B cell (primary cell): ENCODE results near the gene MYL4. TPM values are rescaled to one million over a fixed set of nuclear protein-coding genes. Genes with fewer than 3 reads are reported as not detected.

Experiments
- ATAC-seq: fragments of 200-7000 bp; cut with Tn5 transposase; one replicate; pipeline ENCODE4 v1.10.0; 2021; ENCODE audit warnings: low read depth, mild to moderate bottlenecking, moderate number of reproducible peaks, moderate library complexity
- CTCF ChIA-PET: fragments of 350-600 bp; sonication (Branson Sonifier 250); formaldehyde crosslinking; loops from one replicate; lab custom pipeline; 2021; ENCODE audit warnings: antibody characterized with exemption, inconsistent platforms; lab: Charles Lee
- POLR2A ChIA-PET: fragments of 350-600 bp; sonication (Branson Sonifier 250); formaldehyde crosslinking; loops from one replicate; lab custom pipeline; 2021; ENCODE audit warnings: antibody characterized with exemption; lab: Charles Lee
- DNase-seq: peaks from one replicate; pipeline ENCODE4 v3.0.0; 2013
- H2AFZ ChIP-seq: 2 replicates; pipeline ENCODE4 v1.6.1; 2012; ENCODE audit warnings: mild to moderate bottlenecking, low read depth, low read length; ENCODE audit not compliant: insufficient read depth, poor library complexity, severe bottlenecking
- H3K27ac ChIP-seq, 2 donors: 1 replicate in 1 of 2; 2 replicates in 1 of 2; pipeline ENCODE4 v1.5.1; 2012 to 2013; ENCODE audit warnings: low read length in 2 of 2, mild to moderate bottlenecking in 2 of 2, moderate library complexity in 1 of 2
- H3K27me3 ChIP-seq, 4 experiments: fragments of 200-600 bp in 1 of 4; sonication (generic) in 1 of 4; replicated peaks in 1 of 4; 1 replicate in 2 of 4; 2 replicates in 2 of 4; pipeline versions ENCODE4 v1.6.1 to v1.7.0; 2013 to 2016; ENCODE audit warnings: low read length in 3 of 4, mild to moderate bottlenecking in 2 of 4, mixed read lengths in 1 of 4, moderate library complexity in 1 of 4; ENCODE audit not compliant: insufficient read depth in 4 of 4, control insufficient read depth in 3 of 4; ENCODE audit errors: control extremely low read depth in 1 of 4
- H3K36me3 ChIP-seq, 2 experiments: replicated peaks in 1 of 2; 1 replicate in 1 of 2; 2 replicates in 1 of 2; pipeline versions ENCODE4 v1.6.1 to v1.7.1; 2013; ENCODE audit warnings: low read length in 1 of 2; ENCODE audit not compliant: insufficient read depth in 2 of 2, control insufficient read depth in 1 of 2; ENCODE audit errors: control extremely low read depth in 1 of 2, extremely low read depth in 1 of 2
- H3K4me1 ChIP-seq, 2 donors: fragments of 200-600 bp in 1 of 2; sonication (generic) in 1 of 2; 1 replicate in 1 of 2; 2 replicates in 1 of 2; pipeline versions ENCODE4 v1.5.1 to v1.6.1; 2013 to 2017; ENCODE audit warnings: low read length in 2 of 2; ENCODE audit not compliant: control insufficient read depth in 2 of 2, insufficient read depth in 2 of 2
- H3K4me2 ChIP-seq: replicated peaks from 2 replicates; pipeline ENCODE3; 2012; ENCODE audit warnings: mild to moderate bottlenecking, low read depth, low read length; ENCODE audit not compliant: poor library complexity, severe bottlenecking
- H3K4me3 ChIP-seq, 5 experiments: fragments of 200-600 bp in 1 of 5; sonication (generic) in 1 of 5; 1 replicate in 3 of 5; 2 replicates in 2 of 5; pipeline versions ENCODE4 v1.5.1 to v1.7.0; 2011 to 2016; ENCODE audit warnings: low read length in 4 of 5, mild to moderate bottlenecking in 4 of 5, low read depth in 2 of 5, control low read depth in 1 of 5, moderate library complexity in 1 of 5; ENCODE audit not compliant: insufficient read depth in 1 of 5; ENCODE audit errors: control extremely low read depth in 1 of 5, extremely low read depth in 1 of 5
- H3K79me2 ChIP-seq: fragments of 200-600 bp; sonication (generic); one replicate; pipeline ENCODE4 v1.6.0; 2016; ENCODE audit warnings: low read length; ENCODE audit not compliant: control insufficient read depth, insufficient read depth
- H3K9ac ChIP-seq: fragments of 200-600 bp; sonication (generic); 2 replicates; pipeline ENCODE4 v1.6.1; 2017; ENCODE audit warnings: mild to moderate bottlenecking, low read length, moderate library complexity
- H3K9me3 ChIP-seq, 3 donors: one replicate each; pipeline versions ENCODE4 v1.6.1 to v1.7.1; 2013; ENCODE audit warnings: low read length in 2 of 3; ENCODE audit not compliant: control insufficient read depth in 2 of 3, insufficient read depth in 1 of 3; ENCODE audit errors: control extremely low read depth in 1 of 3
- H4K20me1 ChIP-seq: 2 replicates; pipeline ENCODE4 v1.6.0; 2012; ENCODE audit warnings: mild to moderate bottlenecking, low read length; ENCODE audit not compliant: insufficient read depth, control insufficient read depth, poor library complexity, severe bottlenecking
- H3K27ac Mint-ChIP-seq: one replicate; pipeline ENCODE4 v1.8.0; 2021; ENCODE audit warnings: mixed read lengths
- H3K27me3 Mint-ChIP-seq: one replicate; pipeline ENCODE4 v1.8.0; 2021; ENCODE audit warnings: mixed read lengths
- H3K4me1 Mint-ChIP-seq: one replicate; pipeline ENCODE4 v1.8.0; 2021; ENCODE audit warnings: mixed read lengths
- H3K4me3 Mint-ChIP-seq: one replicate; pipeline ENCODE4 v1.8.0; 2021; ENCODE audit warnings: mixed read lengths
- H3K9me3 Mint-ChIP-seq: one replicate; pipeline ENCODE4 v1.8.0; 2022; ENCODE audit warnings: mixed read lengths; ENCODE audit not compliant: insufficient read depth
- EZH2 ChIP-seq: IDR thresholded peaks from 2 replicates; pipeline ENCODE4 v1.6.1; 2012; ENCODE audit warnings: borderline replicate concordance, low read depth, mild to moderate bottlenecking, moderate library complexity, low read length; ENCODE audit not compliant: insufficient read depth, poor library complexity, severe bottlenecking
- WGBS: methylation state at CpG from one replicate; pipeline ENCODE4 v1.1.5; 2013; ENCODE audit warnings: missing lambda C conversion rate; ENCODE audit not compliant: insufficient coverage; 5-methylcytosine and 5-hydroxymethylcytosine counted together
- intact Hi-C: fragments of 100-400 bp; cut with micrococcal nuclease; formaldehyde crosslinking; loops from one replicate; pipeline ENCODE4 v1.10.0; 2022
- polyA plus RNA-seq: library from polyadenylated mRNA; depleted of rRNA; stranded (reverse); fragments of >200 nt; gene quantifications from 2 replicates; pipeline ENCODE4 v1.2.3, GENCODE V29; 2012
- total RNA-seq, 2 donors: library from RNA; stranded (reverse); fragments of 120-200 nt in 1 of 2; gene quantifications; 1 replicate in 1 of 2; 2 replicates in 1 of 2; pipeline versions ENCODE4 v1.2.3 to v1.2.4, GENCODE V29; 2013 to 2022
- TF ChIP-seq, protein P1 (sequence below): fragments of 200-600 bp; IDR thresholded peaks from one replicate; pipeline ENCODE4 v1.8.0; 2022; ENCODE audit warnings: antibody characterized with exemption, mild to moderate bottlenecking

Gene MYL4
- total and polyA plus RNA-seq, 2 donors (not counting 1 experiment from before 2014, with no cell fraction given), result 0.16 to 0.42 TPM

DNA sequence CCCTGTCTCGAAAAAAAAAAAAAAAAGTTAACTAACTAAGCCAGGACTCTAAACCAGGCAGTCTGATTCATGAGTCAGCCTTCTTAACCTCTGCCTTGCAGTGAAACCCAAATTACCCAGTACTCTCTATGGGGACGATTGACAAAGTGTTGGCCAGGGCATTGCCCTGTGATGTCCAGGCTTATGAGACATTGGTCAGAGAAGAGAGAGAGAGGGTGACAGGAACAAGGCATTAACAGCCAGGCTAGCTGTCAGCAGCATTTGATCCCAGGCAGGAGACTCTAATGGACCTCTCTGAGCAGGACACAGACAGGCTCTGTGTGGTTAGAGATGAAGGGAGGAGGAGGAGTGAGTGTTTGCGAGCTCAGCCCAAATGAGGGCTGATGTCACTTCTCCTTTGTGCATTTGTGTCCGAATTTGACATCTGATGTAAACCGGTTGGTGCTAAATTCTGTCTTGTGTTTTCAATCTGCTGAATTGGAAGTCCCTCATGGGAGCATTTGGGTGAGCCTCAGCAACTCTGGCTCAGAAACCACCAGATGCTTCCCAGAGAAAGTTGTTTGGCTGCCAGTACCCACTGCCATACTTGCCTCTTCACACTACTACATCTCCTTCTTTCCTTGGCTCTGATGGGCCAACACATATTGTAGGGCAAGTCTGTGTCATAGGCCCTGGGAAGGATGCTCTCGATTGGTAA is 4.3 kb upstream of the MYL4 start:
- peak overlapping the region; percentile 96 to 97 for H3K27ac ChIP-seq
- WGBS, result 8% methylated on average over 5 of the region's 6 CpGs
- peak overlapping the region; percentile 30 to 56 (median 45) for H3K4me3 ChIP-seq
- H3K4me2 ChIP-seq, result peak overlapping the region; percentile 74
- CTCF ChIA-PET, result interaction anchor here (1.1 to 6.3 kb wide), 6 partner anchors 14 to 109 kb away, joined by 3 to 37 read pairs (median 4); partner anchors contain the start of gene CDC27
- TF ChIP-seq, protein P1, sequence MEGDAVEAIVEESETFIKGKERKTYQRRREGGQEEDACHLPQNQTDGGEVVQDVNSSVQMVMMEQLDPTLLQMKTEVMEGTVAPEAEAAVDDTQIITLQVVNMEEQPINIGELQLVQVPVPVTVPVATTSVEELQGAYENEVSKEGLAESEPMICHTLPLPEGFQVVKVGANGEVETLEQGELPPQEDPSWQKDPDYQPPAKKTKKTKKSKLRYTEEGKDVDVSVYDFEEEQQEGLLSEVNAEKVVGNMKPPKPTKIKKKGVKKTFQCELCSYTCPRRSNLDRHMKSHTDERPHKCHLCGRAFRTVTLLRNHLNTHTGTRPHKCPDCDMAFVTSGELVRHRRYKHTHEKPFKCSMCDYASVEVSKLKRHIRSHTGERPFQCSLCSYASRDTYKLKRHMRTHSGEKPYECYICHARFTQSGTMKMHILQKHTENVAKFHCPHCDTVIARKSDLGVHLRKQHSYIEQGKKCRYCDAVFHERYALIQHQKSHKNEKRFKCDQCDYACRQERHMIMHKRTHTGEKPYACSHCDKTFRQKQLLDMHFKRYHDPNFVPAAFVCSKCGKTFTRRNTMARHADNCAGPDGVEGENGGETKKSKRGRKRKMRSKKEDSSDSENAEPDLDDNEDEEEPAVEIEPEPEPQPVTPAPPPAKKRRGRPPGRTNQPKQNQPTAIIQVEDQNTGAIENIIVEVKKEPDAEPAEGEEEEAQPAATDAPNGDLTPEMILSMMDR, result no peak
- TF ChIP-seq EZH2, result no peak
- peaks cover 79% of the 10 kb centered on the region for H3K4me1 Mint-ChIP-seq
- peak overlapping the region; percentile 87 for H3K4me3 Mint-ChIP-seq
- H3K9me3 ChIP-seq, result no peaks in the 10 kb centered on the region
- no peaks in the 10 kb centered on the region for H3K27me3 ChIP-seq
- peak; percentile 73 for ATAC-seq
- DNase-seq, result peak; percentile 81
- no peaks in the 10 kb centered on the region for H3K79me2 ChIP-seq
- intact Hi-C loops, result loop anchor here (1.0 kb wide), 3 partner anchors 16 to 119 kb away; partner anchors contain the start of gene CDC27
- peak overlapping the region; percentile 73 for H2AFZ ChIP-seq
- H3K36me3 ChIP-seq, result no peaks in the 10 kb centered on the region
- peaks cover 73 to 81% of the 10 kb centered on the region in 2 donors for H3K4me1 ChIP-seq
- no peaks in the 10 kb centered on the region for H3K9me3 Mint-ChIP-seq
- H3K27ac Mint-ChIP-seq, result peak overlapping the region; percentile 99
- H3K9ac ChIP-seq, result peak overlapping the region; percentile 66
- no peaks in the 10 kb centered on the region for H3K27me3 Mint-ChIP-seq
- no peaks in the 10 kb centered on the region for H4K20me1 ChIP-seq
- POLR2A ChIA-PET, result interaction anchor here (0.6 to 1.6 kb wide), 5 partner anchors 12 to 119 kb away, joined by 3 to 8 read pairs (median 6); partner anchors contain the start of genes CDC27 and EFCAB13
